HG03520 (cell line): Measurements from ENCODE around the gene PTGER1.

Source experiments
- ATAC-seq: cut with Tn5 transposase; IDR thresholded peaks from one replicate; pipeline ENCODE4 v1.9.1; 2021; ENCODE audit warnings: mild to moderate bottlenecking, moderate library complexity; ENCODE audit not compliant: unreplicated experiment

Gene PTGER1

DNA sequence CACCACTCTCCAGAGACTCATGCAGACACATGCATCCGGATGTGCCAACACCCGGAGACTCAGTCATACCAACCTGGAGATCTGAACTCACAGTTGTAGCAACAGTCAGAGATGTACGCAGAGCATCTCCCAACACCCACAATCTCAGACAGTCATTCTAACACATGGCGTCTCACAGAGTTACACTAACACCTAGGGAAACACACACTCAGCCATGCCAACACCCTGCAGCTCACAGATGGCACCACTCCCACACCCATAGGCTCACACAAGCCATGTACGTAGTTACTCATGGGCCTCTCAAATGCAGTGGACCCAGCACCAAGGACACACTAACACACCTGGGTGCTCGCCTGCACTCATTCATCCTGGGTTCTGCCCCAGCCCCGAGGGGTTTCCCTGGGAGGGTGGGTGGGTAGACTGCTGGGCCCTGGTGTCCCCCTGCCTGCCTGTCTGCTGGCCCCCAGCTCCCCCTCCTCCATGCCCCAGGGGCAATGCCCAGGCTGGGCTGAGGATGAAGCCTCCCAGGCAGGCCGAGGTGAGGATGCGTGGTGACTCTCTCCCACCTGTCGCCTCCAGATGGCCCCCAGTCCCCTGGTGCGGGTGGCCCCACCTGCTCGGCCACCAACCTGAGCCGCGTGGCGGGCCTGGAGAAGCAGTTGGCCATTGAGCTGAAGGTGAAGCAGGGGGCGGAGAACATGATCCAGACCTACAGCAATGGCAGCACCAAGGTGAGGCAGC lies 32.1 kb downstream of the PTGER1 start:
- no peak for ATAC-seq

DNA sequence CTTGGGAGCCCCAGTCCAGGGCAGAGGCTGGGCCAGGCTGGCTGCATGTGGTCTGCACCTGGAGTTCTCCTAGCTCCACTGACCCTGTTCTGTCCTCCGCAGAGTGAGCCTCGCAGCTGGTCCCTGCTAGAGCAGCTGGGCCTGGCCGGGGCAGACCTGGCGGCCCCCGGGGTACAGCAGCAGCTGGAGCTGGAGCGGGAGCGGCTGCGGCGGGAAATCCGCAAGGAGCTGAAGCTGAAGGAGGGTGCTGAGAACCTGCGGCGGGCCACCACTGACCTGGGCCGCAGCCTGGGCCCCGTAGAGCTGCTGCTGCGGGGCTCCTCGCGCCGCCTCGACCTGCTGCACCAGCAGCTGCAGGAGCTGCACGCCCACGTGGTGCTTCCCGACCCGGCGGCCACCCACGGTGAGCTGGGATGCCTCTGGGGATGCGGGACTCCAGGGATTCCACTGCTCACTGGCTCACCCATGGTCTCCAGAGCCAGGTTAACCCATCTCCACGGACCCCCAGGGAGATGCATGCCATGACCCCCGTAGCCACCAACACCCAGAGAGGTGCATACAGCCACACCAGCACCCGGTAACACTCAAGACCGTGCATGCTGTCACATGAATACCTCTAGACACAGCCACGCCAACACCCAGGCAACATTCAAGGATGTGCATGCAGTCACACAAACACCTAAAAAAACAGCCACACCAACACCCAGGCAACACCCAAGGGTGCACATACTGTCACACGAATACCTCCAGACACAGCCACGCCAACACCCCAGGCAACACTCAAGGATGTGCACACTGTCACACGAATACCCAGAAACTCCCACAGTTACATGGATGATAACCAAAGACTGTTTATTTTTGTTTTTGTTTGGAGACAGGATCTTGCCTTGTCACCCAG lies 33.9 kb downstream of the PTGER1 start:
- ATAC-seq = no peak

DNA sequence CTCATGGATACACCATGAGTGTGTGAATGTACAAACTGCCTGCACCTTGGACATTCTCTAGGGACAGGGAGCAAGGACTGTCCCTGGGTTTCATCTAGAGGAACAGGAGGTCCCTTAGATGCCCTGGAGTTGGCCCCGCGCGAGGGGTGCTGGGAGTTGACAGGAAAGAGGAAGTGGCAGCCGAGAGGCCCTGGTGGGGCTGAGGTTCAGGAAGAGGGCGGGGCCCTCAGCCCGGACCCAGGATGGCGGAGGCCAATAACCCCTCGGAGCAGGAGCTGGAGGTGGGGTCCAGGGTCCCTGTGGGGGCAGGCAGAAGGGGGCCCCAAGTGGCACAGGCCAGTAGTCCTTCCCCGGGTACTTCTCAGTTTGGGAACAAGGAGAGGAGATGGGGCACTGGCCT lies 35.1 kb downstream of the PTGER1 start:
- no peak for ATAC-seq

DNA sequence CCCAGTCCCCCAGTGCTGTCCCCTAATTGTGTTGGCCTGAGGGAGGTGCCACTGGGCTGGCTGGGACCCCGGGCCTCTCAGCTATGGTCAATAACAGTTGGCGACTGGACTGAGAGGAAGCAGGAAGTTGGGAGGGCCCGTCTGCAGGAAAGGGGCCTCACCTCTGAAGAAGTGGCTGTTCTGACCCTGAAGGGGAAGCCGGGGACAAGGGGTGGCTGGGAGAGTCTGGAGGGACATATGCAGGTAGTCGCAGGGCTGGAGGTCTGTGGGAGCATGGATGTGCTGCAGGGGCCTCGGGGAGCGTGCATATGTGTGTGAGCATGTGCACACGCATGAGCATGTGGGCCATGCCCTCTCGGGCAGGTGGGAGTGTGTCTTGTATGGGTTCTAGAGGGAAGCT lies 36.1 kb downstream of the PTGER1 start:
- ATAC-seq = no peak

DNA sequence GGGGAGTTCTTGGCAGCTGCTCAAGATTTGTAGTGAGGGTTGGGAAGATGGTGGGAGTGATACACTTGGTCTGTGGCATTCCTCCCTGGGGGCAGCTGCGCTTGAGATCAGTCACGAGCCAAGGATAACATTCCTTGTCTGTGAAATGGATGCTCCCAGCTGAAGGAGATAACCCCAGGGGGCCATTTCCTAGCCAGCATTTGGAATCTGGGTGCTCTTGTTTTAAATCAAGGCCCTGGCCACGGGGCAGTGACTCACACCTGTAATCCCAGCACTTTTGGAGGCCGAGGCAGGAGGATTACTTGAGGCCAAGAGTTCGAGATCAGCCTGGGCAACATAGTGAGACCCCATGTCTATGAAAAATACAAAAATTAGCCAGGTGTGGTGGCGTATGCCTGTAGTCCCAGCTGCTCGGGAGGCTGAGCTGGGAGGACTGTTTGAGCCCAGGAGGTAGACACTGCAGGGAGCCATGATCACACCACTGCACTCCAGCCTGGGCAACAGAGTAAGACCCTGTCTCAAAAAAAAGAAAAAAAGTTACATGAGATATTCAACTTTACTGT lies 37.5 kb downstream of the PTGER1 start:
- ATAC-seq = no peak

DNA sequence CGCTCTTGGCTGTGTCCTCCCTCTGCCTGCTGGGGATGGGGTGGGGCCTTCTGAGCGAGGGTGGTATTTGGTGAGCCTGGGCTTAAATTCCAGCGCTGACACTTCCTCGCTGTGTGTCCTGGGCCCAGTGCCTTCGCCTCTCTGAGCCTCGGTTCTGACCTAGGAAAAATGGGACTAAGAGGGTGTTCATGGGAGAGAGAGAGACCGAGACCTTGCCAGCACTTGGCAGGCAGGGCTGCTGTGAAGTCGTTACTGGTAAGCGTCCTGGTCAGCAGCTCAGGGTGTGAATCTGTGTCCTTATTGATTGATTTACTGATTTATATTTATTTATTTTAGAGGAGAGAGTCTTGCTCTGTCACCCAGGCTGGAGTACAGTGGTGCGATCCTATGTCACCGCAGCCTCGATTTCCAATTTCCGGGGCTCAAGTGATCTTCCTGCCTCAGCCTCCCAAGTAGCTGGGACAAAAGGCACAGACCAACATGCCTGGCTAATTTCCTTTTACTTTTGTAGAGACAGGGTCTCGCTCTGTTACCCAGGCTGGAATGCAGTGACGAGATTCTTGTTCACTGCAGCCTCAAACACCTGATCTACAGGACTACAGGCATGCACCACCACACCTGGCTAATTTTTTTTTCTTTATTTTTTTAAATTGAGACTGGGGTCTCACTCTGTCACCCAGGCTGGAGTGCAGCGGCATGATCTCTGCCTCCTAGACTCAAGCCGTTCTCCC lies 39.7 kb downstream of the PTGER1 start:
- no peak for ATAC-seq

DNA sequence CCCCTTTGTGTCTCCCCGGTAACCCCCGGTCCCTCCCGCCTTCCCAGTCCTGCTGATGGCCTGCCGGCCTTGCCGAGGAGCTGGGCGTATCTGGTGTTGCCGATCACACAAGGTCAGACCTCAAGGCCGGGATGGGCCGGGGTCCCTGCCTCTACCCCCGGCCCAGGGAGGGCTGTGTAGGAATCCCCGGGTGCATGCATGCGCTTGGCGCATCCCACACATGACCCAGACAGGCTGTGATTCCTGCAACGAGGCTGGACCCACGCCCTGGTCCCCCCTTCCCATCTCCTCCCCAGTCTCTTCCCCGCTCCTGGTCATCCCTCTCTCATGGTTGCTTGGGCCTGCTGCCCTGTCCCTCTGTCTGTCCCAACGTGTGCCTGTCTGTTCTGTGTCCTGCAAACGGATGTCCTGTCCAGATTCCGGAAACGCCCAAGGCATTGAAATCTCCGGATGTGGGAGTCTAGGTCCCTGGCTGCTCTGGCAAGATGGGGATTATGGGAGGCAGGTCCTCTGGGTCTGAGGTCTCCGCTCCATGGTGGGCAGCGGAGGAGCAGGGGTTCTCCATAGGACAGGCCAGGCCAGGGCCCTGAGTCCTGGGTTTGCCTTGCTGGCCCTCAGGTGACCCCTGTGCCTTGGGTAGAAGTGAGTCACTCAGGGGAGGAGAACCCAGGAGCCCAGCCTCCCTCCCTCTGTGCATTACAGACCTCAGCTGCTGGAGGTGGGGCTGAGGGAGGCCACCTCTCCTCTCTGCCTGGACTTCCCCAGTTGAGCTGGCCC lies 40.4 kb downstream of the PTGER1 start:
- no peak for ATAC-seq

DNA sequence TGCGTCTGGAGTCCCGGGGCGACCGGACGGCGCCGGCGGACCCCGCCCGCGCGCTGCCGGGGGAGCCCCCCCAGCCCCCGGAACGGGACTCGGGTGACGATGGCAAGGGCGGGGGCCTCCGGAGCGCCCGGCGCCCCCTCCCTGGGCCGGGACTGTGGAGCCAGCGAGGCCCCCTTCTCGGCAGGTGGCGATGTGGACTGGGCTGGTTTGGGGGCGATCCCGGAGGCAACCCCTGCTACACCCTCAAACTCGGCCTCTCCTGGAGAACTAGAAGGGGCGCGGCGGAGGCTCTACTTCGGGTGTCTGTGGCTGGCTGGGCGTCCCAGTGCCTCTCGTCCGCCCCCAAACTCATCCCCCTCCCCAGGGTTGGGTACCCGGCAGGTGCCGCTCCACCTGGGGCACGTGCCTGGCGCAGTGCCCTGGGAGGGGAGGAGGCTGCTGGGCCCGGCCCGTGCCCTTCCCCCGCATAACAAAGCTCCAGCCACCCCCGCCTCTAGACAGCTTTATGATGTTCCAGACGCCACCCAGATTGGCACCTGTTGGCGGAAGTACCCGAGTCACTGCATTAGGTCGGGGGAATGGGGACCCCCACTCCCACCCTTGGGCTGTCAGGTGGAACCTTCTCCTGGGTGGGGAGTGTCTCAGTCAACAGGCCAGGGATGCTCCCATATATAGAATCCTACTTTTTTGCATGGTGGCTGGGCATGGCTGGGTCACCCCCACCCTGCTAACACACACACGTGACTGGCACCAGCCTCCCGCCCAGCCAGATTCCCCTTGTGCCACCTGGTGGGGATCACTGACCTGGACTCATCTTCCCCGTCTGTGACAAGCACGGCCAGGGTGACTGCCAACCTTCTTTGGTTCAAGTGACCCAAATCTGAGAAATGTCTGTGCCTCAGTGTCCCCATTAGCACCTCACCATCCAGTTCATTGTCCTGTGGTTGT lies 41.3 kb downstream of the PTGER1 start:
- ATAC-seq = no peak

DNA sequence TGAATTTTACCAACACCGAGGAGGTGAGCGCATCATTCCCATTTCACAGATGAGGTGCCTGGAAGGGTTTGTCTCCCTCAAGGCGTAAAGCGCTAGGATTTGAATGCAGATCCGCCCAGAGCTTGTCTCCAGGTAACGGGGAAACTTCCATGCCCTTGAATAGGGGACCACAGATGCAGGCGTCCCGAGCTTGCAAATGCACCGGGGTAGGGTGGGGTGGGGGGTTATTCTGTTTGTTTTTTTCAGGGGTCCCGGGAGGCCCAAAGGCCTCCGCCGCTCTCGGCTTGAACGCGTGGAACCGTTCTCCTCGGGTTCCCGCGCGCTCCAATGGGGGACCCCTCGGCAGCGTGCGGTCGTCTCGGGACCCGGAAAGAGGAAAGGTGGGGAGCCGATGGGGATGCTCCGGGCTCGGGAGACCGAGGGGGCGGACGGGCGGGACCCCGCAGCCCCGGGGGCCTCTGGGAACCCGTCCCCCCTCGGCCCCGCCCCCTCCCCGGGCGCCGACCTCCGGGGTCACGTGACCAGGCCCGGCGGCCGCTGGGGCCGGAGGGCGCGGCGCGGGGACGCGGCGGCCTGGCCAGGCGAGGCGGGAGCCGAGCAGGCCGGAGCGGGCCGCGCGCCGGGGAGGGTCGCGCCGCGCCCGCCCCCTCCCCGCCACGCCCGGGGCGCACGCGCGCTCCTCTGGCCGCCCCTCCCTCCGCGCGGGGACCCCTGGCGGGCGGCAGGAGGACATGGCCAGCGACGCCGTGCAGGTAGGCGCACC lies 42.2 kb downstream of the PTGER1 start, which contains the start of gene PKN1:
Gene PKN1, plus strand, starts transcription at position 516 of the 763 bp plus-strand sequence. Its CDS starts 216 bp downstream, at position 732.
- no peak for ATAC-seq

DNA sequence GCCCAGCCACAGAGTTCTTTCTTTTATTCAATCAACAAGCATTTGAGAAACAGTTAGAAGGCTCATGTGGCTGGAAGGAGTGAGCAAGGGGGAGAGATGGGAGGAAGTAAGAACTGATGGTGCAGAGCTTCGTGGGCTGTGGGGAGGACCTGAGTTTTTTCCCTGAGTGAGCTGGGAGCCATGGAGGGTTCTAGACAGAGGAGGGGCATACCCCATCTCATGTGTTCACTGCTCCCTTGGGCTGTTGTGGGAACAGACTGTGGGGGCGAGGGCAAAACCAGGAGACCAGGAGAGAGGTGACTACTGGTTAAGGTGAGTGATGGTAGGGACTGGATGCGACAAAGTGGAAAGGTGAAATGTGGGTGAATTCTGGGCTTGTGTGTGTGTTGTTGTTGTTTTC lies 44.4 kb downstream of the PTGER1 start:
- no peak for ATAC-seq

DNA sequence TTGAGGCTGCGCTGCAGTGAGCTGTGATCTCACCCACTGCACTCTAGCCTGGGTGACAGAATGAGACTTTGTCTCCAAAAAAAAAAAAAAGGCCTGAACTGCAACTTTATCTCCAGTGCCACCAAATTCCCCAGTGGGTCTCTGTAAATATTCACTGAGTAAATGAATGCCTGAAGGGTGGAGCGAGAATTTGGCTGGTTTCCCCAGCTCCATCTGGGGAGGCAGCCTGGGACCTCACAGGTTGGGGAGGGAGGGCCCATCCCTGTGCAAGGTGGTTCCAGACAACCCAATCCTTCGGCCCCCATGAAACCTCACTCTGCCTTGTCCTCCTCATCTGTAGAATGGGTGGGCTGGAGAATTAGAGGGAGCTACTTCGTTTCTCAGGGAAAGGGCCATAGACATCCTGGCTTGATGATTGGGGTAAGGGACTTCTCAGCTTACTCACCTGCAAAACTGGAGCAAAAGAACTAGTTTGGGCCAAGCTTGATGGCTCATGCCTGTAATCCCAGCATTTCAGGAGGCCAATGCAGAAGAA lies 46.2 kb downstream of the PTGER1 start:
- no peak for ATAC-seq

DNA sequence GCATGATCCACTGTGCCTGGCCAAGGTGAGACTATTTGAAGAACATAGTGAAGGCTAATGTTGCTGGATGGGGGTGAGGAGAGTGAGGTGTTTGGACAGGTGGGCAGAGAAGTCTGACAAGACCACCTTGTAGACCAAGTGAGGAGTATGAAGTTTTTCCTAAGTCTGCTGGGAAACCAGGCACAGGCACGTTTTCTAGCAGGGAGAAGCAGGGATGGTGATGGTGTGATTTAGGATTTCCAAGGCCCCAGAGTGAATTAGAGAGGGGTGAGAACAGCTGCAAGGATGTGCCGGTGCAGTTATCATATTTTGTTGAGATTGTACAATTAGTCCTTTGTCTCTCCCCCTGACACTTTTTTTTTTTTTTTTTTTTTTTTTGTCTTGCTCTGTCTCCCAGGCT lies 47.7 kb downstream of the PTGER1 start:
- ATAC-seq = no peak

DNA sequence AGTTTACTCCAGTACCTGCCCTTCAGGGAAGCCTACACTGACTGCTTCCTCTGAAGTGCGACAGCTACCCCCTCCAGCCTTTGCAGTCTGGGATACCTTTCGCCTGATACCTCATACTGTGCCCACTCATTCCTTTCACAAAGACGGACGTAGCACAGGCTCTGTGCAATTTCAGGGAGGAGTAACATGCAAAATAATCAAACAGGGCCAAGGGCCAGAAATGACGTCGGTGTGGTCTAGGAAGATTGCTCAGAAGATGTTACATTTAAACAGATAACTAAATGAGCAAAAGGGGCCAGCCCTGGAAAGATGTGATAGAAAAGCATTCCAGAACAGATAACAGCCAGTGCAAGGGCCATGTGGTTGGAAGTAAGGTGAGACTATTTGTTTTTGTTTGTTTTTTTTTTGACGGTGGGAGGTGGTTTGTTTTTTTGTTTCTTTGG lies 49.4 kb downstream of the PTGER1 start:
- no peak for ATAC-seq
